Keratinocyte (primary cell): ENCODE data around the gene TNK1. TPM values are rescaled to one million over a fixed set of nuclear protein-coding genes. Genes with fewer than 3 reads are reported as not detected.
"Not testable (repeated sequence)": the region's sequence is repeated elsewhere in the genome, so short reads cannot be mapped to it uniquely, and the experiment has no call there.

Source experiments
- DNase-seq: peaks from one replicate; pipeline ENCODE4 v3.0.0-alpha.2; 2011; ENCODE audit warnings: low read depth, missing footprints, low spot score
- FAIRE-seq: peaks from 2 replicates; lab custom pipeline; 2011; peaks lifted over from hg19 to GRCh38; lab: Jason Lieb, UNC
- H2AFZ ChIP-seq: 2 replicates; pipeline ENCODE4 v1.6.0; 2012; ENCODE audit warnings: low read length, control low read depth, inconsistent platforms; ENCODE audit not compliant: control insufficient read depth
- H3K27ac ChIP-seq: 2 replicates; pipeline ENCODE4 v1.5.1; 2011; ENCODE audit warnings: low read length; ENCODE audit not compliant: control insufficient read depth, insufficient read depth
- H3K27me3 ChIP-seq: 3 replicates; pipeline ENCODE4 v1.6.0; 2011; ENCODE audit warnings: low read length; ENCODE audit not compliant: control insufficient read depth, insufficient read depth; ENCODE audit errors: extremely low read depth
- H3K36me3 ChIP-seq, 2 experiments: 2 replicates in 1 of 2; 3 replicates in 1 of 2; pipeline ENCODE4 v1.5.1; 2011; ENCODE audit warnings: low read length in 2 of 2, mild to moderate bottlenecking in 1 of 2; ENCODE audit not compliant: control insufficient read depth in 2 of 2, insufficient read depth in 2 of 2; ENCODE audit errors: extremely low read depth in 1 of 2
- H3K4me1 ChIP-seq: 3 replicates; pipeline ENCODE4 v1.5.1; 2011; ENCODE audit warnings: low read length; ENCODE audit not compliant: control insufficient read depth, insufficient read depth; ENCODE audit errors: extremely low read depth
- H3K4me2 ChIP-seq: 3 replicates; pipeline ENCODE4 v1.6.0; 2011; ENCODE audit warnings: low read depth, low read length; ENCODE audit not compliant: control insufficient read depth, insufficient read depth; ENCODE audit errors: extremely low read depth
- H3K4me3 ChIP-seq, 3 experiments: fragments of 200-600 bp in 1 of 3; sonication (generic) in 1 of 3; 2 replicates in 2 of 3; 3 replicates in 1 of 3; pipeline ENCODE4 v1.5.1; 2011 to 2016; ENCODE audit warnings: low read length in 3 of 3, mild to moderate bottlenecking in 3 of 3, control low read depth in 2 of 3, inconsistent platforms in 1 of 3, low read depth in 1 of 3, mixed read lengths in 1 of 3, mixed run types in 1 of 3, moderate library complexity in 1 of 3; ENCODE audit not compliant: control insufficient read depth in 2 of 3, insufficient read depth in 2 of 3; ENCODE audit errors: extremely low read depth in 1 of 3
- H3K79me2 ChIP-seq: 2 replicates; pipeline ENCODE4 v1.6.0; 2012; ENCODE audit warnings: low read length; ENCODE audit not compliant: control insufficient read depth, insufficient read depth
- H3K9ac ChIP-seq: 3 replicates; pipeline ENCODE4 v1.6.0; 2011; ENCODE audit warnings: low read length; ENCODE audit not compliant: control insufficient read depth, insufficient read depth; ENCODE audit errors: extremely low read depth
- H3K9me1 ChIP-seq: 3 replicates; pipeline ENCODE4 v1.6.0; 2011; ENCODE audit warnings: low read length; ENCODE audit not compliant: control insufficient read depth, insufficient read depth; ENCODE audit errors: extremely low read depth
- H3K9me3 ChIP-seq: 2 replicates; pipeline ENCODE4 v1.5.1; 2012; ENCODE audit warnings: low read depth, low read length; ENCODE audit not compliant: control insufficient read depth
- H4K20me1 ChIP-seq: 3 replicates; pipeline ENCODE4 v1.6.0; 2011; ENCODE audit warnings: low read length; ENCODE audit not compliant: control insufficient read depth, insufficient read depth; ENCODE audit errors: extremely low read depth
- EZH2 ChIP-seq: IDR thresholded peaks from one replicate; pipeline ENCODE4 v1.6.1; 2012; ENCODE audit warnings: inconsistent platforms, mild to moderate bottlenecking, low read length, moderate library complexity
- dilution Hi-C: fragments of 300-500 bp; cut with MboI; formaldehyde crosslinking; loops from one replicate; pipeline ENCODE4 v1.7.0; 2020; ENCODE audit warnings: low sequenced_read_pairs; ENCODE audit not compliant: extremely low pct_ligation_motif_present
- polyA plus RNA-seq, 5 experiments: library from polyadenylated mRNA; depleted of rRNA in 3 of 5; stranded (reverse) in 3 of 5; stranded (forward) in 1 of 5; unstranded in 1 of 5; fragments of >200 nt; gene quantifications; 1 replicate in 1 of 5; 2 replicates in 3 of 5; 3 replicates in 1 of 5; pipeline versions ENCODE4 v1.2.1 to v1.2.3, GENCODE V29; 2011 to 2012; ENCODE audit warnings: missing spikeins in 2 of 5, low read depth in 1 of 5, low replicate concordance in 1 of 5
- TF ChIP-seq, protein P1 (sequence below), 3 experiments: IDR thresholded peaks in 1 of 3; conservative IDR thresholded peaks in 1 of 3; optimal IDR thresholded peaks in 1 of 3; 2 replicates in 2 of 3; 3 replicates in 1 of 3; pipeline versions ENCODE3 to v1.5.1; 2011; ENCODE audit warnings: low read length in 3 of 3, mild to moderate bottlenecking in 3 of 3, moderate library complexity in 2 of 3, control low read depth in 1 of 3, inconsistent platforms in 1 of 3; ENCODE audit not compliant: insufficient read depth in 2 of 3; ENCODE audit errors: extremely low read depth in 1 of 3

TNK1 gene
- polyA plus RNA-seq, 1 donor (not counting 4 experiments of a cell fraction or from before 2014, with no cell fraction given) = 10.6 TPM

DNA sequence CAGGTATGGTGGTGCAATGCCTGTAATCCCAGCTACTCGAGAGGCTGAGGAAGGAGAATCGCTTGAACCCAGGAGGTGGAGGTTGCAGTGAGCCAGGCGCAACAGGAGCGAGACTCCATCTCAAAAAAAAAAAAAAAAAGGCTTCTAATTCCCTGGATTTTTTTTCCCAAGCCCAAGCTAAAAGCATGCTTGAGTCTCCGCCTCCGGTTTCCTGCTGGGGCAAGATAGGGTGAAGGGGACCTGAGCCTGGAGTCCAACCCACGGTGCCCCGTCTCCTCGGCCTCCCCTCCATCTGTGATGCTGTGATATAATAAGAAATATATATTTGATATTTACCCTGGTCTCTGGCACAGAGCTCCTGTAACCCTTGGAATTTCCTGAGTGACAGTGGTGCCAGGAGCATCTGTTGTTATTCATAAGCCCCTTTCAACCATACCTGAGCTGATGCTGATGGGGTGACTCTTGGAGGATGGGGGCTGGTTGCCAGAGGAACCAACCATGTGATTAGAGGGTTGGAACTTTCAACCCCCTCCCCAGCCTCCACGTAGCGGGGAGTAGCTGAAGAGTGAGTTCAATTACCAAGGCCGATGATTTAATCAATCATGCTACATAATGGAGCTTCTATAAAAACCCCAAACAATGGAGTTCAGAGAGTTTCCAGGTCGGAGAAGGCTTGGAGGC, 12.8 kb upstream of the TNK1 start:
- Histone ChIP-seq H4K20me1 (no peaks in the 10 kb centered on the region), H3K79me2 (no peaks in the 10 kb centered on the region), H3K9me1 (no peaks in the 10 kb centered on the region), H3K9me3 (no peaks in the 10 kb centered on the region), H3K4me3 (no peak overlapping the region), H3K4me2 (no peak overlapping the region), H3K9ac (no peak overlapping the region), H3K4me1 (peaks cover 2% of the 10 kb centered on the region), H3K27me3 (no peaks in the 10 kb centered on the region), H2AFZ (no peak overlapping the region), H3K36me3 (no peaks in the 10 kb centered on the region), H3K27ac (no peak overlapping the region)
- DNase-seq = no peak
- FAIRE-seq = no peak
- dilution Hi-C loops = no loop called here
- no peak for TF ChIP-seq EZH2
- TF ChIP-seq, protein P1, sequence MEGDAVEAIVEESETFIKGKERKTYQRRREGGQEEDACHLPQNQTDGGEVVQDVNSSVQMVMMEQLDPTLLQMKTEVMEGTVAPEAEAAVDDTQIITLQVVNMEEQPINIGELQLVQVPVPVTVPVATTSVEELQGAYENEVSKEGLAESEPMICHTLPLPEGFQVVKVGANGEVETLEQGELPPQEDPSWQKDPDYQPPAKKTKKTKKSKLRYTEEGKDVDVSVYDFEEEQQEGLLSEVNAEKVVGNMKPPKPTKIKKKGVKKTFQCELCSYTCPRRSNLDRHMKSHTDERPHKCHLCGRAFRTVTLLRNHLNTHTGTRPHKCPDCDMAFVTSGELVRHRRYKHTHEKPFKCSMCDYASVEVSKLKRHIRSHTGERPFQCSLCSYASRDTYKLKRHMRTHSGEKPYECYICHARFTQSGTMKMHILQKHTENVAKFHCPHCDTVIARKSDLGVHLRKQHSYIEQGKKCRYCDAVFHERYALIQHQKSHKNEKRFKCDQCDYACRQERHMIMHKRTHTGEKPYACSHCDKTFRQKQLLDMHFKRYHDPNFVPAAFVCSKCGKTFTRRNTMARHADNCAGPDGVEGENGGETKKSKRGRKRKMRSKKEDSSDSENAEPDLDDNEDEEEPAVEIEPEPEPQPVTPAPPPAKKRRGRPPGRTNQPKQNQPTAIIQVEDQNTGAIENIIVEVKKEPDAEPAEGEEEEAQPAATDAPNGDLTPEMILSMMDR (optimal IDR thresholded peaks at IDR 0.05 in 1 of 3, IDR thresholded peaks at IDR 0.05 in 1 of 3, conservative IDR thresholded peaks at IDR 0.05 in 1 of 3; ENCODE audit: extremely low read depth in 1 of 3, insufficient read depth in 2 of 3, low read length in 3 of 3) = no peak

DNA sequence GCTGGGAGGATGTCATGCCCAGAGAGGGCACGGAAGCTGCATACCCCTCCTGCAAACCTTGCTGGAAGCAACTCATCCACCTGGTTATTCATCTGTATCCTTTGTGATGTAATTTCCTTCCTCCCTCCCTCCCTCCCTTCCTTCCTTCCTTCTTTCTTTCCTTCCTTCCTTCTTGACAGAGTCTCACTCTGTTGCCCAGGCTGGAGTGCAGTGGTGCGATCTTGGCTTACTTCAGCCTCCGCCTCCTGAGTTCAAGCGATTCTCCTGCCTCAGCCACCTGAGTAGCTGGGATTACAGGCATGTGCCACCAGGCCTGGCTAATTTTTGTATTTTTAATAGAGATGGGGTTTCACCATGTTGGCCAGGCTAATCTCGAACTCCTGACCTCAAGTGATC, 12.3 kb upstream of the TNK1 start:
- H3K4me1 ChIP-seq, H3K9me1 ChIP-seq, H2AFZ ChIP-seq, H3K27ac ChIP-seq, H3K27me3 ChIP-seq, DNase-seq, H4K20me1 ChIP-seq, H3K4me3 ChIP-seq, H3K4me2 ChIP-seq, H3K9ac ChIP-seq, FAIRE-seq, H3K36me3 ChIP-seq, H3K79me2 ChIP-seq, H3K9me3 ChIP-seq, dilution Hi-C loops: not testable (repeated sequence)

GRCh38 chr17:7369825-7370224, 11.1 kb upstream of the TNK1 start:
- TF ChIP-seq EZH2 = no peak
- TF ChIP-seq, protein P1 (optimal IDR thresholded peaks at IDR 0.05 in 1 of 3, IDR thresholded peaks at IDR 0.05 in 1 of 3, conservative IDR thresholded peaks at IDR 0.05 in 1 of 3; ENCODE audit: extremely low read depth in 1 of 3, insufficient read depth in 2 of 3, low read length in 3 of 3) = no peak
- no peaks in the 10 kb centered on the region for H3K9me1 ChIP-seq
- H2AFZ ChIP-seq = no peak overlapping the region
- no peak overlapping the region for H3K4me2 ChIP-seq
- dilution Hi-C loops = no loop called here
- H3K27me3 ChIP-seq = no peaks in the 10 kb centered on the region
- H3K9ac ChIP-seq = no peak overlapping the region
- no peak for FAIRE-seq
- H3K9me3 ChIP-seq = no peaks in the 10 kb centered on the region
- H3K36me3 ChIP-seq = no peaks in the 10 kb centered on the region
- no peaks in the 10 kb centered on the region for H3K4me1 ChIP-seq
- H3K79me2 ChIP-seq = no peaks in the 10 kb centered on the region
- H3K4me3 ChIP-seq = no peak overlapping the region
- no peak overlapping the region for H3K27ac ChIP-seq
- DNase-seq = no peak
- H4K20me1 ChIP-seq = no peaks in the 10 kb centered on the region
